Measurements from ENCODE around the gene KCTD5. TPM values are rescaled to one million over a fixed set of nuclear protein-coding genes. Genes with fewer than 3 reads are reported as not detected.

The KCTD5 gene
- total RNA-seq, 1 experiment from 2014 or later, result 42.1 TPM

DNA sequence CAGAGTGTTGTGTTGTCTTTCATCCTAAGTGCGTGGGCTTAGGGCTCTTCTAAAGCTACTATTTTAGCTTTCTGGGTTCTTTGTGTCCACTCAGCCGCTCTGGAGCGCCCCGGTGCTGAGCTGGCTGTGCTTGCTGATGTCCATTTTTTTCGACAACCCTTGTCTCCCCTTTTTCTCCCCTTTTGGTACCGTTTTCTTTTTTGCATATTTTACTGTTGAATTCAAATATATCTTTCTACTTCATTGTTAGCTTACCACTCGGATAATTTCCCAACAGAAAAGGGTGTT, 71.4 kb downstream of the KCTD5 start:
- no peak overlapping the region for H2AFZ ChIP-seq (ENCODE audit: low read depth, low read length, poor library complexity, severe bottlenecking)
- TF ChIP-seq EZH2phosphoT487 (IDR thresholded peaks at IDR 0.05; ENCODE audit: borderline replicate concordance), result no peak
- H4K20me1 ChIP-seq (ENCODE audit: insufficient read depth), result peaks cover 39% of the 10 kb centered on the region; the same call in 1 of the 2 replicates
- H3K79me2 ChIP-seq (ENCODE audit: insufficient read depth, low read length), result peaks cover 75% of the 10 kb centered on the region
- peaks cover 26 to 43% of the 10 kb centered on the region in 2 experiments for H3K36me3 ChIP-seq (ENCODE audit: control insufficient read depth in 1 of 2, insufficient read depth in 2 of 2, low read length in 2 of 2)
- H3K4me3 ChIP-seq (replicated peaks in 1 of 2; ENCODE audit: low read depth in 1 of 2, low read length in 2 of 2), result peak overlapping the region; percentile 92 to 96
- DNase-seq (ENCODE audit: low read depth, low spot score), result no peak
- ChIA-PET RAD21 (ENCODE audit: low non-redundant PET in 1 of 2, low total read pairs in 2 of 2, uncharacterized antibody in 2 of 2, unreplicated experiment in 2 of 2) (interaction anchor here in 1 of 2 experiments (1.1 kb wide), 1 partner anchor 70 kb away, joined by 4 read pairs; no protein-coding TSS in a partner anchor), POLR2A (interaction anchor here (0.6 kb wide), 1 partner anchor 71 kb away, joined by 3 read pairs; no protein-coding TSS in a partner anchor), CTCF (no interaction called here)
- ATAC-seq, result no peak
- no TSS peak for BruUV-seq (replicated peaks)
- no peaks in the 10 kb centered on the region for H3K9me3 ChIP-seq (ENCODE audit: control insufficient read depth in 1 of 2, insufficient read depth in 1 of 2, low read depth in 1 of 2, low read length in 2 of 2)
- no peaks in the 10 kb centered on the region for H3K9me2 ChIP-seq (ENCODE audit: insufficient read depth)
- peak overlapping the region; percentile 100 for H3K27ac ChIP-seq (ENCODE audit: low read depth, low read length)
- intact Hi-C loops (cut with micrococcal nuclease), result no loop called here
- no peaks in the 10 kb centered on the region for H3K27me3 ChIP-seq (ENCODE audit: insufficient read depth, low read length)
- H3K4me1 ChIP-seq (ENCODE audit: control insufficient read depth in 1 of 2, insufficient read depth in 2 of 2, low read length in 2 of 2), result peaks cover 18 to 32% of the 10 kb centered on the region in 2 experiments
- peak overlapping the region; percentile 76 for H3K4me2 ChIP-seq (ENCODE audit: low read length)
- H3K9ac ChIP-seq (ENCODE audit: low read length), result peak overlapping the region; percentile 90

DNA sequence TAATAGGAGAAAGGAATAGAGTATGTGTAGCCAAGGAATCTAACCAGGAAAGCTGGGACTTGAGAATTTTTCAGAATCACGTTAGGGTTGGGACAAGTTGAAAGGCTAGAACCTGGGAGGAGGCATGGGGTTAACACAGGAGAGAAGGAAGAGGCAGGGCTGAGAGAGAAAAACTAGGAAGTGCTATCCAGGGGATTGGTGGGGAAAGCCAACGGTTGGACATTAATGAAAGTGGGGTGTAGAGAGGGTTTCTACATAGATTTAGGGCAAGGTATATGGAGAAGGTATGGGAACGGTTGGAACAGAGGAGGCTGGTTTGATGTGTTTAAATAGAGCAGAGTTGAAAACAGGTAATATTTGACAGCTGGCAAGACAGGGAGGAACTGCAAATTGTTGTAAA, 72.8 kb downstream of the KCTD5 start:
- Histone ChIP-seq H3K4me1 (ENCODE audit: control insufficient read depth in 1 of 2, insufficient read depth in 2 of 2, low read length in 2 of 2) (peaks cover 18 to 32% of the 10 kb centered on the region in 2 experiments), H3K4me2 (ENCODE audit: low read length) (peak overlapping the region; percentile 76; the same call in 1 of the 2 replicates), H4K20me1 (ENCODE audit: insufficient read depth) (peaks cover 42% of the 10 kb centered on the region; the same call in 1 of the 2 replicates), H3K9me2 (ENCODE audit: insufficient read depth) (no peaks in the 10 kb centered on the region), H3K36me3 (ENCODE audit: control insufficient read depth in 1 of 2, insufficient read depth in 2 of 2, low read length in 2 of 2) (peaks cover 40 to 58% of the 10 kb centered on the region in 2 experiments), H3K27me3 (ENCODE audit: insufficient read depth, low read length) (no peaks in the 10 kb centered on the region), H3K79me2 (ENCODE audit: insufficient read depth, low read length) (peaks cover 90% of the 10 kb centered on the region), H2AFZ (ENCODE audit: low read depth, low read length, poor library complexity, severe bottlenecking) (no peak overlapping the region), H3K9ac (ENCODE audit: low read length) (peak overlapping the region; percentile 90; the same call in 1 of the 2 replicates), H3K4me3 (replicated peaks in 1 of 2; ENCODE audit: low read depth in 1 of 2, low read length in 2 of 2) (peak overlapping the region in 1 of 2 experiments; percentile 92; a peak in 1 of 4 replicates), H3K9me3 (ENCODE audit: control insufficient read depth in 1 of 2, insufficient read depth in 1 of 2, low read depth in 1 of 2, low read length in 2 of 2) (no peaks in the 10 kb centered on the region), H3K27ac (ENCODE audit: low read depth, low read length) (no peak overlapping the region)
- DNase-seq (ENCODE audit: low read depth, low spot score) (no peak), ATAC-seq (no peak)
- intact Hi-C loops (cut with micrococcal nuclease), result no loop called here
- RAD21 ChIA-PET (ENCODE audit: low non-redundant PET in 1 of 2, low total read pairs in 2 of 2, uncharacterized antibody in 2 of 2, unreplicated experiment in 2 of 2), result no interaction called here
- POLR2A ChIA-PET, result no interaction called here
- BruUV-seq (replicated peaks), result no TSS peak
- TF ChIP-seq, protein P1, sequence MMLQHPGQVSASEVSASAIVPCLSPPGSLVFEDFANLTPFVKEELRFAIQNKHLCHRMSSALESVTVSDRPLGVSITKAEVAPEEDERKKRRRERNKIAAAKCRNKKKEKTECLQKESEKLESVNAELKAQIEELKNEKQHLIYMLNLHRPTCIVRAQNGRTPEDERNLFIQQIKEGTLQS (IDR thresholded peaks at IDR 0.05), result no peak
- TF ChIP-seq JUND (IDR thresholded peaks at IDR 0.05) (no peak), CEBPB (IDR thresholded peaks at IDR 0.05; ENCODE audit: low read depth) (no peak), ZNF274 (IDR thresholded peaks at IDR 0.05; ENCODE audit: low read depth, low read length) (no peak), SIN3A (IDR thresholded peaks at IDR 0.05; ENCODE audit: low read depth) (no peak), ZFX (IDR thresholded peaks at IDR 0.05) (no peak), EZH2 (IDR thresholded peaks at IDR 0.05) (no peak), ELF1 (IDR thresholded peaks at IDR 0.05; ENCODE audit: borderline replicate concordance, low read depth) (no peak), EGR1 (IDR thresholded peaks at IDR 0.05; ENCODE audit: low read depth) (no peak)
- TF ChIP-seq, protein P2, sequence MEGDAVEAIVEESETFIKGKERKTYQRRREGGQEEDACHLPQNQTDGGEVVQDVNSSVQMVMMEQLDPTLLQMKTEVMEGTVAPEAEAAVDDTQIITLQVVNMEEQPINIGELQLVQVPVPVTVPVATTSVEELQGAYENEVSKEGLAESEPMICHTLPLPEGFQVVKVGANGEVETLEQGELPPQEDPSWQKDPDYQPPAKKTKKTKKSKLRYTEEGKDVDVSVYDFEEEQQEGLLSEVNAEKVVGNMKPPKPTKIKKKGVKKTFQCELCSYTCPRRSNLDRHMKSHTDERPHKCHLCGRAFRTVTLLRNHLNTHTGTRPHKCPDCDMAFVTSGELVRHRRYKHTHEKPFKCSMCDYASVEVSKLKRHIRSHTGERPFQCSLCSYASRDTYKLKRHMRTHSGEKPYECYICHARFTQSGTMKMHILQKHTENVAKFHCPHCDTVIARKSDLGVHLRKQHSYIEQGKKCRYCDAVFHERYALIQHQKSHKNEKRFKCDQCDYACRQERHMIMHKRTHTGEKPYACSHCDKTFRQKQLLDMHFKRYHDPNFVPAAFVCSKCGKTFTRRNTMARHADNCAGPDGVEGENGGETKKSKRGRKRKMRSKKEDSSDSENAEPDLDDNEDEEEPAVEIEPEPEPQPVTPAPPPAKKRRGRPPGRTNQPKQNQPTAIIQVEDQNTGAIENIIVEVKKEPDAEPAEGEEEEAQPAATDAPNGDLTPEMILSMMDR (IDR thresholded peaks at IDR 0.05 in 2 of 3, conservative IDR thresholded peaks at IDR 0.05 in 1 of 3; ENCODE audit: borderline replicate concordance in 1 of 3, insufficient read depth in 1 of 3, low read depth in 2 of 3, low read length in 2 of 3), result no peak
- TF ChIP-seq, protein P3, sequence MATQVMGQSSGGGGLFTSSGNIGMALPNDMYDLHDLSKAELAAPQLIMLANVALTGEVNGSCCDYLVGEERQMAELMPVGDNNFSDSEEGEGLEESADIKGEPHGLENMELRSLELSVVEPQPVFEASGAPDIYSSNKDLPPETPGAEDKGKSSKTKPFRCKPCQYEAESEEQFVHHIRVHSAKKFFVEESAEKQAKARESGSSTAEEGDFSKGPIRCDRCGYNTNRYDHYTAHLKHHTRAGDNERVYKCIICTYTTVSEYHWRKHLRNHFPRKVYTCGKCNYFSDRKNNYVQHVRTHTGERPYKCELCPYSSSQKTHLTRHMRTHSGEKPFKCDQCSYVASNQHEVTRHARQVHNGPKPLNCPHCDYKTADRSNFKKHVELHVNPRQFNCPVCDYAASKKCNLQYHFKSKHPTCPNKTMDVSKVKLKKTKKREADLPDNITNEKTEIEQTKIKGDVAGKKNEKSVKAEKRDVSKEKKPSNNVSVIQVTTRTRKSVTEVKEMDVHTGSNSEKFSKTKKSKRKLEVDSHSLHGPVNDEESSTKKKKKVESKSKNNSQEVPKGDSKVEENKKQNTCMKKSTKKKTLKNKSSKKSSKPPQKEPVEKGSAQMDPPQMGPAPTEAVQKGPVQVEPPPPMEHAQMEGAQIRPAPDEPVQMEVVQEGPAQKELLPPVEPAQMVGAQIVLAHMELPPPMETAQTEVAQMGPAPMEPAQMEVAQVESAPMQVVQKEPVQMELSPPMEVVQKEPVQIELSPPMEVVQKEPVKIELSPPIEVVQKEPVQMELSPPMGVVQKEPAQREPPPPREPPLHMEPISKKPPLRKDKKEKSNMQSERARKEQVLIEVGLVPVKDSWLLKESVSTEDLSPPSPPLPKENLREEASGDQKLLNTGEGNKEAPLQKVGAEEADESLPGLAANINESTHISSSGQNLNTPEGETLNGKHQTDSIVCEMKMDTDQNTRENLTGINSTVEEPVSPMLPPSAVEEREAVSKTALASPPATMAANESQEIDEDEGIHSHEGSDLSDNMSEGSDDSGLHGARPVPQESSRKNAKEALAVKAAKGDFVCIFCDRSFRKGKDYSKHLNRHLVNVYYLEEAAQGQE (IDR thresholded peaks at IDR 0.05; ENCODE audit: low read depth), result no peak
- CTCF ChIA-PET, result no interaction called here
